AG04449 (cell line): Measurements from ENCODE around the gene RAD18.

Experiments
- CTCF ChIA-PET: fragments of 350-600 bp; formaldehyde crosslinking; extraction: SDS; loops from one replicate; lab custom pipeline; 2021; ENCODE audit warnings: antibody characterized with exemption; lab: Yijun Ruan, JAX
- POLR2A ChIA-PET: fragments of 400-600, 350-600 bp; formaldehyde crosslinking; extraction: SDS; loops from one replicate; lab custom pipeline; 2020; ENCODE audit warnings: antibody characterized with exemption, inconsistent platforms; lab: Yijun Ruan, JAX
- DNase-seq: peaks from one replicate; pipeline ENCODE4 v3.0.0-alpha.2; 2010; ENCODE audit warnings: low read depth, low spot score
- H3K4me3 ChIP-seq: 2 replicates; pipeline ENCODE4 v1.5.1; 2011; ENCODE audit warnings: low read depth, mild to moderate bottlenecking, control low read depth, low read length
- TF ChIP-seq, protein P1 (sequence below): IDR thresholded peaks from one replicate; pipeline ENCODE4 v1.5.1; 2011; ENCODE audit warnings: mild to moderate bottlenecking, moderate library complexity, low read length, control low read depth, inconsistent platforms; ENCODE audit not compliant: insufficient read depth; ENCODE audit errors: missing control alignments

Gene RAD18

GRCh38 chr3:8840556-8840955 lies 122.7 kb downstream of the RAD18 start:
- no peak overlapping the region for H3K4me3 ChIP-seq
- peak; percentile 78 for DNase-seq
- ChIA-PET CTCF (interaction anchor here (1.0 to 3.4 kb wide), 5 partner anchors 9 to 97 kb away, joined by 3 to 15 read pairs (median 3); partner anchors contain the start of gene OXTR), POLR2A (interaction anchor here (0.5 to 1.2 kb wide), 4 partner anchors 9 to 70 kb away, joined by 3 to 5 read pairs (median 3); no protein-coding TSS in a partner anchor)
- TF ChIP-seq, protein P1, sequence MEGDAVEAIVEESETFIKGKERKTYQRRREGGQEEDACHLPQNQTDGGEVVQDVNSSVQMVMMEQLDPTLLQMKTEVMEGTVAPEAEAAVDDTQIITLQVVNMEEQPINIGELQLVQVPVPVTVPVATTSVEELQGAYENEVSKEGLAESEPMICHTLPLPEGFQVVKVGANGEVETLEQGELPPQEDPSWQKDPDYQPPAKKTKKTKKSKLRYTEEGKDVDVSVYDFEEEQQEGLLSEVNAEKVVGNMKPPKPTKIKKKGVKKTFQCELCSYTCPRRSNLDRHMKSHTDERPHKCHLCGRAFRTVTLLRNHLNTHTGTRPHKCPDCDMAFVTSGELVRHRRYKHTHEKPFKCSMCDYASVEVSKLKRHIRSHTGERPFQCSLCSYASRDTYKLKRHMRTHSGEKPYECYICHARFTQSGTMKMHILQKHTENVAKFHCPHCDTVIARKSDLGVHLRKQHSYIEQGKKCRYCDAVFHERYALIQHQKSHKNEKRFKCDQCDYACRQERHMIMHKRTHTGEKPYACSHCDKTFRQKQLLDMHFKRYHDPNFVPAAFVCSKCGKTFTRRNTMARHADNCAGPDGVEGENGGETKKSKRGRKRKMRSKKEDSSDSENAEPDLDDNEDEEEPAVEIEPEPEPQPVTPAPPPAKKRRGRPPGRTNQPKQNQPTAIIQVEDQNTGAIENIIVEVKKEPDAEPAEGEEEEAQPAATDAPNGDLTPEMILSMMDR, result no peak

GRCh38 chr3:8839607-8840325 lies 123.5 kb downstream of the RAD18 start:
- CTCF ChIA-PET, result interaction anchor here (0.7 to 3.4 kb wide), 4 partner anchors 12 to 98 kb away, joined by 3 to 15 read pairs (median 4); partner anchors contain the start of gene OXTR
- no peak for DNase-seq
- POLR2A ChIA-PET, result interaction anchor here (0.5 to 1.2 kb wide), 4 partner anchors 10 to 412 kb away, joined by 3 to 5 read pairs (median 3); no protein-coding TSS in a partner anchor
- TF ChIP-seq, protein P1, result no peak
- no peak overlapping the region for H3K4me3 ChIP-seq

- ChIA-PET CTCF (interaction anchor here (0.7 kb wide), 1 partner anchor 69 kb away, joined by 5 read pairs; the partner anchor contains the start of gene OXTR), POLR2A (no interaction called here)
- DNase-seq, result no peak
- no peak overlapping the region for H3K4me3 ChIP-seq
- TF ChIP-seq, protein P1, result no peak
Observed at GRCh38 chr3:8838765-8839423, 124.4 kb downstream of the RAD18 start.

DNA sequence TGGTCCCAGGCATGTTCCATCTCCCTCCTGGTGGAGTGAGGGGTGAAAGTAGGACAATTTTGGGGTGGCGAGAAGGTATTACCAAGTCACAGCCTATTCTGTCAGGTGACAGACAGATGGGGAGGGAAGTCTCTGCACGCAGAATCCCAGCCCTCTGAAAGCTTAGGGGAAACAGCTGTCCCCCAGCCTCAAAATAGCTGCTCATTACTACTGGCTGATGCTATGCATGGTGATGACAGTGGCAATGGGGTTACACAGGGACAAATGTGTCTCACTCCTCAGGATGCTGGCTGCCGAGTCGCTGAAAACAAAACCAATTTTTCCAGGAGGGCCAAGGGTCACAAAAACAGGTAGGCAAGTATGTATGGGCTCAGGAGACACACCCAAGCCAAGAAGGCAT lies 125.0 kb downstream of the RAD18 start:
- no peak for DNase-seq
- no peak overlapping the region for H3K4me3 ChIP-seq
- TF ChIP-seq, protein P1, result no peak
- CTCF ChIA-PET, result no interaction called here
- POLR2A ChIA-PET, result no interaction called here

GRCh38 chr3:8837162-8837561 lies 126.1 kb downstream of the RAD18 start:
- TF ChIP-seq, protein P1, result no peak
- POLR2A ChIA-PET, result interaction anchor here (1.0 kb wide), 1 partner anchor 12 kb away, joined by 5 read pairs; no protein-coding TSS in a partner anchor
- CTCF ChIA-PET, result interaction anchor here (1.2 to 2.0 kb wide), 2 partner anchors 27 to 68 kb away, joined by 3 to 8 read pairs; partner anchors contain the start of gene OXTR
- H3K4me3 ChIP-seq, result no peak overlapping the region
- DNase-seq, result no peak
